ENCODE measurements around the gene ARL16. TPM values are rescaled to one million over a fixed set of nuclear protein-coding genes. Genes with fewer than 3 reads are reported as not detected.

ARL16 gene
- total RNA-seq, 4 donors from 2014 or later: 22.1 to 37.9 (median 34.3) TPM

- WGBS, 2 donors: 4 to 11% methylated on average over 20 to 31 of the region's 78 CpGs
Measured at GRCh38 chr17:81648013-81648706, 35.4 kb downstream of the ARL16 start.

GRCh38 chr17:81647640-81648012, 36.0 kb downstream of the ARL16 start:
- Histone ChIP-seq H3K27me3 (peaks cover 0 to 53% of the 10 kb centered on the region in 2 donors), H3K4me1 (no peaks in the 10 kb centered on the region), H3K4me3 (no peak overlapping the region), H3K9me3 (peaks cover 0 to 8% (median 0%) of the 10 kb centered on the region in 4 donors), H3K27ac (no peak overlapping the region), H3K36me3 (no peaks in the 10 kb centered on the region)
- TF ChIP-seq CTCF (IDR thresholded peaks at IDR 0.05) (no peak), EP300 (IDR thresholded peaks at IDR 0.05) (no peak), POLR2A (IDR thresholded peaks at IDR 0.05) (no peak)
- DNase-seq (ENCODE audit: low spot score in 2 of 2): no peak
- WGBS, 2 donors: 35 to 49% methylated on average over 13 to 21 of the region's 21 CpGs

More at GRCh38 chr17:81648013-81648706, 35.4 kb downstream of the ARL16 start:
- no peak for DNase-seq (ENCODE audit: low spot score in 2 of 2)
- Histone ChIP-seq H3K27ac (no peak overlapping the region), H3K36me3 (no peaks in the 10 kb centered on the region), H3K9me3 (peaks cover 0 to 8% (median 0%) of the 10 kb centered on the region in 4 donors), H3K27me3 (peaks cover 0 to 58% of the 10 kb centered on the region in 2 donors), H3K4me1 (no peaks in the 10 kb centered on the region), H3K4me3 (no peak overlapping the region)
- no peak for TF ChIP-seq EP300 (IDR thresholded peaks at IDR 0.05)
- TF ChIP-seq CTCF (IDR thresholded peaks at IDR 0.05): no peak
- TF ChIP-seq POLR2A (IDR thresholded peaks at IDR 0.05): no peak

GRCh38 chr17:81646869-81647600, 36.6 kb downstream of the ARL16 start:
- Histone ChIP-seq H3K4me1 (no peaks in the 10 kb centered on the region), H3K9me3 (peaks cover 0 to 8% (median 0%) of the 10 kb centered on the region in 4 donors), H3K36me3 (peaks cover 0 to 4% (median 0%) of the 10 kb centered on the region in 3 donors), H3K27me3 (peaks cover 0 to 52% of the 10 kb centered on the region in 2 donors), H3K27ac (no peak overlapping the region), H3K4me3 (no peak overlapping the region)
- WGBS, 2 donors: 60 to 64% methylated on average over 11 to 12 of the region's 12 CpGs
- no peak for DNase-seq (ENCODE audit: low spot score in 2 of 2)
- TF ChIP-seq CTCF (IDR thresholded peaks at IDR 0.05): no peak
- no peak for TF ChIP-seq EP300 (IDR thresholded peaks at IDR 0.05)
- no peak for TF ChIP-seq POLR2A (IDR thresholded peaks at IDR 0.05)

- WGBS, 2 donors: 78 to 84% methylated on average over 18 to 26 of the region's 29 CpGs
- Histone ChIP-seq H3K27me3 (peaks cover 0 to 34% of the 10 kb centered on the region in 2 donors), H3K27ac (no peak overlapping the region), H3K9me3 (peaks cover 0 to 8% (median 0%) of the 10 kb centered on the region in 4 donors), H3K4me1 (no peaks in the 10 kb centered on the region), H3K4me3 (no peak overlapping the region), H3K36me3 (peaks cover 0 to 13% (median 0%) of the 10 kb centered on the region in 3 donors)
- TF ChIP-seq POLR2A (IDR thresholded peaks at IDR 0.05) (no peak), EP300 (IDR thresholded peaks at IDR 0.05) (no peak), CTCF (IDR thresholded peaks at IDR 0.05) (no peak)
- DNase-seq (ENCODE audit: low spot score in 2 of 2): no peak
Measured at GRCh38 chr17:81644976-81645952, 38.3 kb downstream of the ARL16 start.

All from tibial nerve (tissue), 4 donors.